Effector CD8-positive, alpha-beta T cell (primary cell): ENCODE measurements around the gene SLC22A23.

Experiments
- DNase-seq: peaks from one replicate; lab custom pipeline; 2025; lab: John Stamatoyannopoulos, UW

Gene SLC22A23

GRCh38 chr6:3283241-3283640 lies 173.6 kb downstream of the SLC22A23 start:
- no peak for DNase-seq

- no peak for DNase-seq
Measured at GRCh38 chr6:3282476-3283236, 174.2 kb downstream of the SLC22A23 start.

GRCh38 chr6:3281631-3282475 lies 175.0 kb downstream of the SLC22A23 start:
- no peak for DNase-seq

- DNase-seq: no peak
Measured at GRCh38 chr6:3280866-3281465, 175.9 kb downstream of the SLC22A23 start.

- no peak for DNase-seq
Measured at GRCh38 chr6:3280091-3280490, 176.8 kb downstream of the SLC22A23 start.

GRCh38 chr6:3278691-3279090 lies 178.2 kb downstream of the SLC22A23 start:
- DNase-seq: no peak

- no peak for DNase-seq
Measured at GRCh38 chr6:3277851-3278416, 178.9 kb downstream of the SLC22A23 start.

GRCh38 chr6:3277251-3277650 lies 179.6 kb downstream of the SLC22A23 start:
- no peak for DNase-seq

GRCh38 chr6:3276174-3277167 lies 180.4 kb downstream of the SLC22A23 start:
- no peak for DNase-seq

- DNase-seq: no peak
Measured at GRCh38 chr6:3273707-3274521, 182.9 kb downstream of the SLC22A23 start.

GRCh38 chr6:3272911-3273547 lies 183.8 kb downstream of the SLC22A23 start:
- no peak for DNase-seq

- DNase-seq: no peak
Measured at GRCh38 chr6:3271756-3272155, 185.1 kb downstream of the SLC22A23 start.

- DNase-seq: no peak
Measured at GRCh38 chr6:3270258-3270657, 186.6 kb downstream of the SLC22A23 start.

- DNase-seq: no peak
Measured at GRCh38 chr6:3269281-3269975, 187.4 kb downstream of the SLC22A23 start.

GRCh38 chr6:3268680-3269079 lies 188.2 kb downstream of the SLC22A23 start:
- no peak for DNase-seq

GRCh38 chr6:3267162-3267561 lies 189.7 kb downstream of the SLC22A23 start:
- no peak for DNase-seq

GRCh38 chr6:3266170-3266569 lies 190.7 kb downstream of the SLC22A23 start:
- DNase-seq: no peak

GRCh38 chr6:3265671-3266070 lies 191.2 kb downstream of the SLC22A23 start:
- no peak for DNase-seq

GRCh38 chr6:3264356-3264755 lies 192.5 kb downstream of the SLC22A23 start:
- no peak for DNase-seq
